Keratinocyte (primary cell): Measurements from ENCODE around the gene MELTF.
"Not testable (repeated sequence)": the region's sequence is repeated elsewhere in the genome, so short reads cannot be mapped to it uniquely, and the experiment has no call there.

Experiments used
- EZH2 ChIP-seq: IDR thresholded peaks from one replicate; pipeline ENCODE4 v1.6.1; 2012; ENCODE audit warnings: inconsistent platforms, mild to moderate bottlenecking, low read length, moderate library complexity
- TF ChIP-seq, protein P1 (sequence below), 3 experiments: IDR thresholded peaks in 1 of 3; conservative IDR thresholded peaks in 1 of 3; optimal IDR thresholded peaks in 1 of 3; 2 replicates in 2 of 3; 3 replicates in 1 of 3; pipeline versions ENCODE3 to v1.5.1; 2011; ENCODE audit warnings: low read length in 3 of 3, mild to moderate bottlenecking in 3 of 3, moderate library complexity in 2 of 3, control low read depth in 1 of 3, inconsistent platforms in 1 of 3; ENCODE audit not compliant: insufficient read depth in 2 of 3; ENCODE audit errors: extremely low read depth in 1 of 3

DNA sequence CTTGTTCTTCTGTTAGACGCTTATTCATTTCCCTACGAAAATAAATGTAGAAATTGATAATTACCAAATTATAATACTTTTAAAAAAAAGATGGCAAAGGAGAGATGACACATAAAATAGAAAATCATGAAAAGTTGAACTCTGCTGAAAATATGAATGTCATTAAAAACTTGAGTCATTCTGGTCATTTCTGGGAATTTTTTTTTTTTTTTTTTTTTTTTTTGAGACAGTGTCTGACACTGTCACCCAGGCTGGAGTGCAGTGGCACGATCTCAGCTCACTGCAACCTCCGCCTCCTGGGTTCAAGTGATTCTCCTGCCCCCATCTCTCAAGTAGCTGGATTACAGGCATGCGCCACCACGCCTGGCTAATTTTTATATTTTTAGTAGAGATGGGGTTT lies 22.0 kb upstream of the MELTF start:
- TF ChIP-seq, protein P1, sequence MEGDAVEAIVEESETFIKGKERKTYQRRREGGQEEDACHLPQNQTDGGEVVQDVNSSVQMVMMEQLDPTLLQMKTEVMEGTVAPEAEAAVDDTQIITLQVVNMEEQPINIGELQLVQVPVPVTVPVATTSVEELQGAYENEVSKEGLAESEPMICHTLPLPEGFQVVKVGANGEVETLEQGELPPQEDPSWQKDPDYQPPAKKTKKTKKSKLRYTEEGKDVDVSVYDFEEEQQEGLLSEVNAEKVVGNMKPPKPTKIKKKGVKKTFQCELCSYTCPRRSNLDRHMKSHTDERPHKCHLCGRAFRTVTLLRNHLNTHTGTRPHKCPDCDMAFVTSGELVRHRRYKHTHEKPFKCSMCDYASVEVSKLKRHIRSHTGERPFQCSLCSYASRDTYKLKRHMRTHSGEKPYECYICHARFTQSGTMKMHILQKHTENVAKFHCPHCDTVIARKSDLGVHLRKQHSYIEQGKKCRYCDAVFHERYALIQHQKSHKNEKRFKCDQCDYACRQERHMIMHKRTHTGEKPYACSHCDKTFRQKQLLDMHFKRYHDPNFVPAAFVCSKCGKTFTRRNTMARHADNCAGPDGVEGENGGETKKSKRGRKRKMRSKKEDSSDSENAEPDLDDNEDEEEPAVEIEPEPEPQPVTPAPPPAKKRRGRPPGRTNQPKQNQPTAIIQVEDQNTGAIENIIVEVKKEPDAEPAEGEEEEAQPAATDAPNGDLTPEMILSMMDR (optimal IDR thresholded peaks at IDR 0.05 in 1 of 3, IDR thresholded peaks at IDR 0.05 in 1 of 3, conservative IDR thresholded peaks at IDR 0.05 in 1 of 3; ENCODE audit: extremely low read depth in 1 of 3, insufficient read depth in 2 of 3, low read length in 3 of 3): not testable (repeated sequence)
- TF ChIP-seq EZH2: not testable (repeated sequence)
